OCI-LY3 (cell line): ENCODE data around the gene SDSL.

Source experiments
- H2AFZ ChIP-seq: fragments of 200-600, 300-600 bp; shearing (Covaris generic); 2 replicates; pipeline ENCODE4 v1.6.0; 2014; ENCODE audit warnings: antibody characterized with exemption, low read depth, low read length
- H3K27ac ChIP-seq: fragments of 200-600, 300-600 bp; sonication (generic); 2 replicates; pipeline ENCODE4 v1.5.1; 2014; ENCODE audit warnings: mild to moderate bottlenecking, low read length, moderate library complexity, mixed read lengths
- H3K27me3 ChIP-seq: fragments of 200-600, 300-600 bp; sonication (generic); 2 replicates; pipeline ENCODE4 v1.6.1; 2014; ENCODE audit warnings: low read depth, low read length, mixed read lengths
- H3K36me3 ChIP-seq: fragments of 200-600, 300-600 bp; sonication (generic); replicated peaks from 2 replicates; pipeline ENCODE3; 2014; ENCODE audit warnings: low read depth, low read length, mixed read lengths
- H3K4me1 ChIP-seq: fragments of 300-600, 200-600 bp; sonication (generic); 2 replicates; pipeline ENCODE4 v1.6.1; 2014; ENCODE audit warnings: low read length, mixed read lengths
- H3K4me2 ChIP-seq: fragments of 200-600, 300-600 bp; sonication (generic); 2 replicates; pipeline ENCODE4 v1.6.1; 2014; ENCODE audit warnings: low read length, mixed read lengths
- H3K4me3 ChIP-seq: fragments of 300-600, 200-600 bp; sonication (generic); 2 replicates; pipeline ENCODE4 v1.5.1; 2014; ENCODE audit warnings: antibody characterized with exemption, mild to moderate bottlenecking, low read length, moderate library complexity
- H3K79me2 ChIP-seq: fragments of 300-600, 200-600 bp; shearing (Covaris generic); 2 replicates; pipeline ENCODE4 v1.6.1; 2014; ENCODE audit warnings: mild to moderate bottlenecking, low read length, mixed read lengths
- H3K9ac ChIP-seq: fragments of 300-600, 200-600 bp; shearing (Covaris generic); 2 replicates; pipeline ENCODE4 v1.6.0; 2014; ENCODE audit warnings: mild to moderate bottlenecking, low read length, moderate library complexity
- H3K9me3 ChIP-seq: fragments of 200-600, 300-600 bp; shearing (Covaris generic); 2 replicates; pipeline ENCODE4 v1.6.1; 2014; ENCODE audit warnings: low read length, mixed read lengths; ENCODE audit not compliant: insufficient read depth
- H4K20me1 ChIP-seq: fragments of 200-600, 300-600 bp; sonication (generic); 2 replicates; pipeline ENCODE4 v1.6.1; 2016; ENCODE audit warnings: low read length, mixed read lengths; ENCODE audit not compliant: insufficient read depth
- EZH2phosphoT487 ChIP-seq: fragments of 200-600 bp; shearing (Covaris generic); IDR thresholded peaks from 2 replicates; pipeline ENCODE4 v1.6.1; 2018; ENCODE audit warnings: antibody characterized with exemption, mixed run types, low read depth
- TF ChIP-seq, protein P1 (sequence below): fragments of 200-600, 300-600 bp; sonication (generic); IDR thresholded peaks from 2 replicates; pipeline ENCODE4 v1.5.1; 2014; ENCODE audit warnings: antibody characterized with exemption, low read length, low read depth

Gene SDSL

GRCh38 chr12:113477171-113477841, 55.1 kb downstream of the SDSL start:
- Histone ChIP-seq H3K9me3 (no peaks in the 10 kb centered on the region), H3K27ac (no peak overlapping the region), H2AFZ (no peak overlapping the region), H3K4me1 (no peaks in the 10 kb centered on the region), H4K20me1 (no peaks in the 10 kb centered on the region), H3K79me2 (no peaks in the 10 kb centered on the region), H3K4me3 (no peak overlapping the region), H3K36me3 (no peaks in the 10 kb centered on the region), H3K4me2 (no peak overlapping the region), H3K9ac (no peak overlapping the region), H3K27me3 (peaks cover 4% of the 10 kb centered on the region)
- TF ChIP-seq EZH2phosphoT487 = no peak

DNA sequence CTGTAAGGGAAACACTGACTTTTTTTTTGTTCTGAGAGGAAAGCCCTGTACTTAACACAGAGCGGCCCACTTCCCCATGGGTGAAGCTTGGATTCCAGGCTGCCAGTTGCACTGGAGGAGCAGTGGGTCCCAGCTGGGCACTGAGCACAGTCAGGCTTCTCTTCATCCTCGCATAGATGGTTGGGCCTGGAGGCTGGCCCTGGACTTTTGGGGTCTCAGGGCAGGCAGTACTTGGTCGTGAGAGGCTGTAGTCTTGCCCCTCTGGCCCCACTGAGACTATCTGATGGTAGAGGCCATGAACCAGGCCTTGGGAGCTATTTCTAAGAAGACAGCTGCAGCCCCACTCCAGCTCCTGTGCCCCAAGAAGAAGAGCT, 55.6 kb downstream of the SDSL start:
- Histone ChIP-seq H3K9me3 (no peaks in the 10 kb centered on the region), H3K9ac (no peak overlapping the region), H3K27me3 (peaks cover 9% of the 10 kb centered on the region), H4K20me1 (no peaks in the 10 kb centered on the region), H3K36me3 (no peaks in the 10 kb centered on the region), H3K4me2 (no peak overlapping the region), H3K4me3 (no peak overlapping the region), H3K27ac (no peak overlapping the region), H2AFZ (no peak overlapping the region), H3K79me2 (no peaks in the 10 kb centered on the region), H3K4me1 (no peaks in the 10 kb centered on the region)
- TF ChIP-seq EZH2phosphoT487 = no peak
- TF ChIP-seq, protein P1, sequence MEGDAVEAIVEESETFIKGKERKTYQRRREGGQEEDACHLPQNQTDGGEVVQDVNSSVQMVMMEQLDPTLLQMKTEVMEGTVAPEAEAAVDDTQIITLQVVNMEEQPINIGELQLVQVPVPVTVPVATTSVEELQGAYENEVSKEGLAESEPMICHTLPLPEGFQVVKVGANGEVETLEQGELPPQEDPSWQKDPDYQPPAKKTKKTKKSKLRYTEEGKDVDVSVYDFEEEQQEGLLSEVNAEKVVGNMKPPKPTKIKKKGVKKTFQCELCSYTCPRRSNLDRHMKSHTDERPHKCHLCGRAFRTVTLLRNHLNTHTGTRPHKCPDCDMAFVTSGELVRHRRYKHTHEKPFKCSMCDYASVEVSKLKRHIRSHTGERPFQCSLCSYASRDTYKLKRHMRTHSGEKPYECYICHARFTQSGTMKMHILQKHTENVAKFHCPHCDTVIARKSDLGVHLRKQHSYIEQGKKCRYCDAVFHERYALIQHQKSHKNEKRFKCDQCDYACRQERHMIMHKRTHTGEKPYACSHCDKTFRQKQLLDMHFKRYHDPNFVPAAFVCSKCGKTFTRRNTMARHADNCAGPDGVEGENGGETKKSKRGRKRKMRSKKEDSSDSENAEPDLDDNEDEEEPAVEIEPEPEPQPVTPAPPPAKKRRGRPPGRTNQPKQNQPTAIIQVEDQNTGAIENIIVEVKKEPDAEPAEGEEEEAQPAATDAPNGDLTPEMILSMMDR = no peak

DNA sequence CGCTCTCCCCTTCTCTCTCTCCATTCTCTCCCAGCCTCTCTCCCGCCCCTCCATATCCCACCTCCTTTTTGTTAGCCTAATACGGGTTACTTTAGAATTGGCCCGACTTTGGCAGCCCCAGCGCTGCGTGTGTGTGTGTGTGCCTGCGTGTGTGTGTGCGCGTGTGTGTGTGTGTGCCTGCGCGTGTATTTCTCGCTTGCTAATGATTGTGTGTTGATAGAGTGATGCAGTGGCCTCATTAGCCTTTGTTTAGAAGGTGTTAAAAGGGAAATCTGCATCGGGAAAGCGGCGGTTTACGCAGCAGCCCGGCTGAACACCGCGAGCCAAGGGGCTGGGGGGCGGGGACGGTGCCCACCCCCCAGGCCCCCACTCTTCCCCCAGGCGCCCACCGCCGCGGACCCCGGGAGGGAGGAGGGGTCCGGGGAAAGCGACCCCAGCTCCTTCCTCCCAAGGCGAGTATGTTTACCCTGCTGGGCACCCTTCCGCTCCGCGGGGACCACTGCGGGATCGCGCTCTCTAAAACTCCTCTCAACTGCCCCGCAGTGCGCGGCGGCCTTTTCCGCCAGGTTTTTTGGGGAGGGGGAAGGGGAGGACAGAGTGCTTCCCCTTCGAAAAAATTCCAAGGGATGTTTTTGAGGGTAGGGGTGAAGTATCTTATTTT, 56.3 kb downstream of the SDSL start:
- H3K4me2 ChIP-seq = no peak overlapping the region
- H3K36me3 ChIP-seq = no peaks in the 10 kb centered on the region
- H3K27ac ChIP-seq = no peak overlapping the region
- H3K9ac ChIP-seq = no peak overlapping the region
- no peaks in the 10 kb centered on the region for H3K79me2 ChIP-seq
- peaks cover 16% of the 10 kb centered on the region for H3K27me3 ChIP-seq
- H3K4me1 ChIP-seq = no peaks in the 10 kb centered on the region
- no peak overlapping the region for H3K4me3 ChIP-seq
- TF ChIP-seq EZH2phosphoT487 = no peak
- TF ChIP-seq, protein P1 = no peak
- no peaks in the 10 kb centered on the region for H3K9me3 ChIP-seq
- H4K20me1 ChIP-seq = no peaks in the 10 kb centered on the region
- no peak overlapping the region for H2AFZ ChIP-seq

GRCh38 chr12:113479216-113479589, 57.0 kb downstream of the SDSL start:
- Histone ChIP-seq H4K20me1 (no peaks in the 10 kb centered on the region), H3K79me2 (no peaks in the 10 kb centered on the region), H3K9me3 (no peaks in the 10 kb centered on the region), H3K27ac (no peak overlapping the region), H3K4me2 (no peak overlapping the region), H3K27me3 (peaks cover 23% of the 10 kb centered on the region), H3K4me1 (no peaks in the 10 kb centered on the region), H2AFZ (no peak overlapping the region), H3K4me3 (no peak overlapping the region), H3K36me3 (no peaks in the 10 kb centered on the region), H3K9ac (no peak overlapping the region)
- TF ChIP-seq EZH2phosphoT487 = no peak
- TF ChIP-seq, protein P1 = no peak
